ENCODE results near the gene SEMA3C. TPM values are rescaled to one million over a fixed set of nuclear protein-coding genes. Genes with fewer than 3 reads are reported as not detected.

Gene SEMA3C
- total RNA-seq, 1 donor from 2014 or later, result 148 TPM

DNA sequence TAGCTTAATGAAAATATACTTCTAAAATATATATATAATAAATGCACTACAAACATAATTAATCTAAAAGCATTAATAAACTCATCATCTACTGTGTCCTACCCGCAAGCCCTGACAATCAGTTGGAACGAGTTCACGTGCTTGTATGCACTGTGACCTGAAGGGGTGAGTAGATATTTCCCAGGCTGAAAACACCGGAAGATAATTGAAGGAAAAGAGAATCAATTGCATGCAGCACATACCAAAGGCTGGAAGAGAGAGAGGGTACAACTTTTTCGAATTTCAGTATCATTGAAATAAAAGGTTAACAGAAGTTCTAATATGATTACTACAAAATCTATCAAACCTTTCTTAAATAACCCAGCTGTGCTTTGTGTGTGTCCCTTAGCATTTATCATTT is 94.6 kb downstream of the SEMA3C start:
- no peaks in the 10 kb centered on the region for H4K20me1 ChIP-seq (ENCODE audit: insufficient read depth, low read length)
- Mint-ChIP-seq H3K4me1 (ENCODE audit: low read depth, unreplicated experiment) (peaks cover 18% of the 10 kb centered on the region), H3K4me3 (ENCODE audit: unreplicated experiment) (no peak overlapping the region), H3K27ac (ENCODE audit: unreplicated experiment) (no peak overlapping the region), H3K36me3 (ENCODE audit: low read depth, unreplicated experiment) (peaks cover 5% of the 10 kb centered on the region), H3K27me3 (ENCODE audit: low read depth, unreplicated experiment) (no peaks in the 10 kb centered on the region), H3K9me3 (ENCODE audit: unreplicated experiment) (no peaks in the 10 kb centered on the region)
- no peaks in the 10 kb centered on the region for H3K27me3 ChIP-seq (ENCODE audit: insufficient read depth, low read length)
- H3K4me3 ChIP-seq (ENCODE audit: insufficient read depth, low read depth, low read length), result no peak overlapping the region
- DNase-seq (ENCODE audit: low read depth) (no peak), FAIRE-seq (no peak)
- H3K79me2 ChIP-seq (ENCODE audit: insufficient read depth, low read length), result no peaks in the 10 kb centered on the region
- no peak overlapping the region for H3K9ac ChIP-seq (ENCODE audit: low read length)
- TF ChIP-seq EZH2 (IDR thresholded peaks at IDR 0.05; ENCODE audit: insufficient read depth, low read length), result no peak
- TF ChIP-seq, protein P1, sequence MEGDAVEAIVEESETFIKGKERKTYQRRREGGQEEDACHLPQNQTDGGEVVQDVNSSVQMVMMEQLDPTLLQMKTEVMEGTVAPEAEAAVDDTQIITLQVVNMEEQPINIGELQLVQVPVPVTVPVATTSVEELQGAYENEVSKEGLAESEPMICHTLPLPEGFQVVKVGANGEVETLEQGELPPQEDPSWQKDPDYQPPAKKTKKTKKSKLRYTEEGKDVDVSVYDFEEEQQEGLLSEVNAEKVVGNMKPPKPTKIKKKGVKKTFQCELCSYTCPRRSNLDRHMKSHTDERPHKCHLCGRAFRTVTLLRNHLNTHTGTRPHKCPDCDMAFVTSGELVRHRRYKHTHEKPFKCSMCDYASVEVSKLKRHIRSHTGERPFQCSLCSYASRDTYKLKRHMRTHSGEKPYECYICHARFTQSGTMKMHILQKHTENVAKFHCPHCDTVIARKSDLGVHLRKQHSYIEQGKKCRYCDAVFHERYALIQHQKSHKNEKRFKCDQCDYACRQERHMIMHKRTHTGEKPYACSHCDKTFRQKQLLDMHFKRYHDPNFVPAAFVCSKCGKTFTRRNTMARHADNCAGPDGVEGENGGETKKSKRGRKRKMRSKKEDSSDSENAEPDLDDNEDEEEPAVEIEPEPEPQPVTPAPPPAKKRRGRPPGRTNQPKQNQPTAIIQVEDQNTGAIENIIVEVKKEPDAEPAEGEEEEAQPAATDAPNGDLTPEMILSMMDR (IDR thresholded peaks at IDR 0.05; ENCODE audit: insufficient read depth, low read depth, low read length), result no peak
- no peaks in the 10 kb centered on the region for H3K9me3 ChIP-seq (ENCODE audit: insufficient read depth, low read depth, low read length)
- peaks cover 5% of the 10 kb centered on the region for H3K36me3 ChIP-seq (ENCODE audit: insufficient read depth, low read length)
- peaks cover 15% of the 10 kb centered on the region for H3K4me1 ChIP-seq (ENCODE audit: insufficient read depth, low read length)
- no peak overlapping the region for H3K4me2 ChIP-seq (ENCODE audit: low read length)
- H2AFZ ChIP-seq (ENCODE audit: low read depth, low read length), result no peak overlapping the region
- no peak overlapping the region for H3K27ac ChIP-seq (ENCODE audit: low read depth, low read length)

DNA sequence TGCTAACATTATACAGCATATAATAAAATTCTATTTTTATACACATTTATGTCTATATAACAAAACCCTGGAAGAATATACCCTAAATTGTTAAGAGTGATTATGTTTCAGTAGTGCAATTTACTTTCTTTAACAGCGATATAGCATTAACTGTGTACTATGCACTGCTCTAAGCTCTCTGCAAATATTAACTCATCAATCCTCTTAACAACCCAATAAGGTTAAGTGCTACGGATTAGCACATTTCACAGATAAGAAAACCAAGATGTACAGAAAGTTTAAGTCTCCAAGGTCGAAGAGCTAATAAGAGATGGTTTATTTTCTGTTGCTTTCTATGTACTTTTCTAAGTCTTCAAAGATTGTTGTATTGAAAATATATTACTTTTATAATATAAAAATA is 95.8 kb downstream of the SEMA3C start:
- peaks cover 15% of the 10 kb centered on the region for H3K4me1 ChIP-seq (ENCODE audit: insufficient read depth, low read length)
- no peak overlapping the region for H3K27ac ChIP-seq (ENCODE audit: low read depth, low read length)
- no peaks in the 10 kb centered on the region for H3K27me3 ChIP-seq (ENCODE audit: insufficient read depth, low read length)
- DNase-seq (ENCODE audit: low read depth) (no peak), FAIRE-seq (no peak)
- Mint-ChIP-seq H3K36me3 (ENCODE audit: low read depth, unreplicated experiment) (peaks cover 5% of the 10 kb centered on the region), H3K4me1 (ENCODE audit: low read depth, unreplicated experiment) (peaks cover 18% of the 10 kb centered on the region), H3K27me3 (ENCODE audit: low read depth, unreplicated experiment) (no peaks in the 10 kb centered on the region), H3K27ac (ENCODE audit: unreplicated experiment) (no peak overlapping the region), H3K4me3 (ENCODE audit: unreplicated experiment) (no peak overlapping the region), H3K9me3 (ENCODE audit: unreplicated experiment) (no peaks in the 10 kb centered on the region)
- H3K4me2 ChIP-seq (ENCODE audit: low read length), result no peak overlapping the region
- H4K20me1 ChIP-seq (ENCODE audit: insufficient read depth, low read length), result no peaks in the 10 kb centered on the region
- H2AFZ ChIP-seq (ENCODE audit: low read depth, low read length), result no peak overlapping the region
- peaks cover 8% of the 10 kb centered on the region for H3K36me3 ChIP-seq (ENCODE audit: insufficient read depth, low read length)
- no peak overlapping the region for H3K9ac ChIP-seq (ENCODE audit: low read length)
- H3K79me2 ChIP-seq (ENCODE audit: insufficient read depth, low read length), result no peaks in the 10 kb centered on the region
- no peak overlapping the region for H3K4me3 ChIP-seq (ENCODE audit: insufficient read depth, low read depth, low read length)
- H3K9me3 ChIP-seq (ENCODE audit: insufficient read depth, low read depth, low read length), result no peaks in the 10 kb centered on the region
- no peak for TF ChIP-seq EZH2 (IDR thresholded peaks at IDR 0.05; ENCODE audit: insufficient read depth, low read length)
- TF ChIP-seq, protein P1 (IDR thresholded peaks at IDR 0.05; ENCODE audit: insufficient read depth, low read depth, low read length), result no peak

DNA sequence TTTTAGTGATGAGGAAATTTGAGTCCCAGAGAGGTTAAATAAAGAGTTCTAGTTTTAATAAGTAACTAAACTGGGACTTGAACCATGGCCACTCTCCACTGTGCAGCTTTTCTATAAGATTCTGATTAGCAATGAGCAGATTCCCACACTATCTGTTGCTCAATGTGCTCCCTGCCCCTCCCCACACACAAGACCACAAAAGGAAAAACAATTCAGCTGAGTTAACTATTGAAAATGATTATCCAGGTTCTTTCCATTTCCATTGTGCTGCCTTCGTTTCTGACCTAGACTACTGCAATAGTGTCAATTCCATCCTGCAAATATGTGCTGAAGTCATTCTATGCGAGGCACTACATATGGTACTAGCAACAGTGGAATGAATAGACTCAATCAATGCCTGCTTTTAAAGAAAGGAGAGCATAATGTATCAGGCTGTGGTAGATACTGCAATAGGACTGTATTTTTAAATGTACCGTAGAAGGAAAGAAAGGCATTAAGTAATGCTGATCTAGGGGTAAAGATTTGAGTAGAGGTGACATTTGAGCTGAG is 97.0 kb downstream of the SEMA3C start:
- Histone ChIP-seq H3K9ac (ENCODE audit: low read length) (no peak overlapping the region), H3K4me3 (ENCODE audit: insufficient read depth, low read depth, low read length) (no peak overlapping the region), H2AFZ (ENCODE audit: low read depth, low read length) (no peak overlapping the region), H3K79me2 (ENCODE audit: insufficient read depth, low read length) (no peaks in the 10 kb centered on the region), H3K4me2 (ENCODE audit: low read length) (no peak overlapping the region), H3K27ac (ENCODE audit: low read depth, low read length) (no peak overlapping the region), H3K36me3 (ENCODE audit: insufficient read depth, low read length) (peaks cover 9% of the 10 kb centered on the region), H3K9me3 (ENCODE audit: insufficient read depth, low read depth, low read length) (no peaks in the 10 kb centered on the region), H3K27me3 (ENCODE audit: insufficient read depth, low read length) (no peaks in the 10 kb centered on the region), H3K4me1 (ENCODE audit: insufficient read depth, low read length) (peaks cover 9% of the 10 kb centered on the region), H4K20me1 (ENCODE audit: insufficient read depth, low read length) (no peaks in the 10 kb centered on the region)
- H3K4me1 Mint-ChIP-seq (ENCODE audit: low read depth, unreplicated experiment), result peaks cover 15% of the 10 kb centered on the region
- DNase-seq (ENCODE audit: low read depth), result no peak
- no peak overlapping the region for H3K4me3 Mint-ChIP-seq (ENCODE audit: unreplicated experiment)
- H3K27me3 Mint-ChIP-seq (ENCODE audit: low read depth, unreplicated experiment), result no peaks in the 10 kb centered on the region
- H3K27ac Mint-ChIP-seq (ENCODE audit: unreplicated experiment), result peak overlapping the region; percentile 49
- no peak for FAIRE-seq
- H3K36me3 Mint-ChIP-seq (ENCODE audit: low read depth, unreplicated experiment), result peaks cover 5% of the 10 kb centered on the region
- TF ChIP-seq, protein P1 (IDR thresholded peaks at IDR 0.05; ENCODE audit: insufficient read depth, low read depth, low read length), result no peak
- TF ChIP-seq EZH2 (IDR thresholded peaks at IDR 0.05; ENCODE audit: insufficient read depth, low read length), result no peak
- no peaks in the 10 kb centered on the region for H3K9me3 Mint-ChIP-seq (ENCODE audit: unreplicated experiment)
